Kidney epithelial cell (primary cell): Measurements from ENCODE around the gene RIMOC1. TPM values are rescaled to one million over a fixed set of nuclear protein-coding genes. Genes with fewer than 3 reads are reported as not detected.

Source experiments
- DNase-seq: peaks from one replicate; pipeline ENCODE4 v3.0.0-alpha.2; 2010; ENCODE audit warnings: low read depth
- H3K27me3 ChIP-seq: 2 replicates; pipeline ENCODE4 v1.6.0; 2011; ENCODE audit warnings: low read length; ENCODE audit not compliant: control insufficient read depth, insufficient read depth
- H3K36me3 ChIP-seq: 2 replicates; pipeline ENCODE4 v1.5.1; 2011; ENCODE audit warnings: low read length; ENCODE audit not compliant: control insufficient read depth, insufficient read depth
- H3K4me3 ChIP-seq: 2 replicates; pipeline ENCODE4 v1.5.1; 2011; ENCODE audit warnings: low read depth, mild to moderate bottlenecking, control low read depth, low read length
- total RNA-seq: library from RNA; depleted of rRNA; stranded (reverse); fragments of >200 nt; gene quantifications from 2 replicates; pipeline ENCODE4 v1.2.3, GENCODE V29; 2015
- TF ChIP-seq, protein P1 (sequence below): IDR thresholded peaks from 2 replicates; pipeline ENCODE4 v1.5.1; 2011; ENCODE audit warnings: mild to moderate bottlenecking, moderate library complexity, low read length, control low read depth, inconsistent platforms; ENCODE audit not compliant: insufficient read depth, poor library complexity, severe bottlenecking

RIMOC1 gene
- total RNA-seq, 1 donor from 2014 or later = 30.7 TPM

DNA sequence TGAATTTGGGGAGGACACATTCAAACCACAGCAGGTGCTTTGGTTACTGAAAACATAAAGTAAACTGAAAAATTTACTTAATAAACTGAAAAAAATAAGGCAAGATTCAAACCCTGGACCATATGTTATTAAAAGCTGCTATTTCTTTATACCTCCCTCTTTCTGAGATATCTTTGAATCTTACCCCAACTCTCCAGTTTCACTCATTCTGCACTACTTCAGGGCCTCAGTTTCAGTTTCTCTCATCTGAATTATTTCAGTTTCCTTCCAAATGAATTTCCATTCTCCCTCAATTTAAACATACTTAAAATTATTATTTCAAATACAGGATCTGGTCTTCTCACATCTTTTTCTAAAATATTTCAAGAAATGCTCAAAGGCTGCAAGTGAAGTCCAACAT is 29.0 kb upstream of the RIMOC1 start:
- DNase-seq = no peak

DNA sequence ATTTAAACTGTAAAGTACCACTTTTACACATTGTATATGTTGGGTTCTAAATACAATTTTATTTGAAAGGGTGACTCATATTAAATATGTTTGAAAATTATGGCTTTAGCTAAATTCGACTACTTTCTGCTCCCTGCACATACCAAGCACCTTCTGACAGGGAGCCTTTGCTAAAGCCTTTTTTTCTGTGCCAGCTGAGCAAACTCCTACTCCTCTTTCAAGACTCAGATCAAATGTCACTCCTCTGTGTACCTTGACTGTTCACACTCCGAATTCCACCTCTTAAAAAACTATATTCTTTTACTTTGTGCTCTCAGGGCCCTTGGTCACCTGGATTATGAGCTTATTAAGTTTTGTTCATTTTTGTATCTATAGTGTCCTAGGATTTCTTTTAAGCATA is 27.5 kb upstream of the RIMOC1 start:
- TF ChIP-seq, protein P1, sequence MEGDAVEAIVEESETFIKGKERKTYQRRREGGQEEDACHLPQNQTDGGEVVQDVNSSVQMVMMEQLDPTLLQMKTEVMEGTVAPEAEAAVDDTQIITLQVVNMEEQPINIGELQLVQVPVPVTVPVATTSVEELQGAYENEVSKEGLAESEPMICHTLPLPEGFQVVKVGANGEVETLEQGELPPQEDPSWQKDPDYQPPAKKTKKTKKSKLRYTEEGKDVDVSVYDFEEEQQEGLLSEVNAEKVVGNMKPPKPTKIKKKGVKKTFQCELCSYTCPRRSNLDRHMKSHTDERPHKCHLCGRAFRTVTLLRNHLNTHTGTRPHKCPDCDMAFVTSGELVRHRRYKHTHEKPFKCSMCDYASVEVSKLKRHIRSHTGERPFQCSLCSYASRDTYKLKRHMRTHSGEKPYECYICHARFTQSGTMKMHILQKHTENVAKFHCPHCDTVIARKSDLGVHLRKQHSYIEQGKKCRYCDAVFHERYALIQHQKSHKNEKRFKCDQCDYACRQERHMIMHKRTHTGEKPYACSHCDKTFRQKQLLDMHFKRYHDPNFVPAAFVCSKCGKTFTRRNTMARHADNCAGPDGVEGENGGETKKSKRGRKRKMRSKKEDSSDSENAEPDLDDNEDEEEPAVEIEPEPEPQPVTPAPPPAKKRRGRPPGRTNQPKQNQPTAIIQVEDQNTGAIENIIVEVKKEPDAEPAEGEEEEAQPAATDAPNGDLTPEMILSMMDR = no peak
- Histone ChIP-seq H3K27me3 (no peaks in the 10 kb centered on the region), H3K36me3 (no peaks in the 10 kb centered on the region), H3K4me3 (no peak overlapping the region)
- no peak for DNase-seq

More for the DNA sequence above, 29.0 kb upstream of the RIMOC1 start:
- Histone ChIP-seq H3K27me3 (no peaks in the 10 kb centered on the region), H3K36me3 (no peaks in the 10 kb centered on the region), H3K4me3 (no peak overlapping the region)
- TF ChIP-seq, protein P1 = no peak

- H3K36me3 ChIP-seq = no peaks in the 10 kb centered on the region
- H3K27me3 ChIP-seq = no peaks in the 10 kb centered on the region
- TF ChIP-seq, protein P1 = no peak
- DNase-seq = no peak
- H3K4me3 ChIP-seq = no peak overlapping the region
Measured at GRCh38 chr5:41877408-41877807, 26.7 kb upstream of the RIMOC1 start.

DNA sequence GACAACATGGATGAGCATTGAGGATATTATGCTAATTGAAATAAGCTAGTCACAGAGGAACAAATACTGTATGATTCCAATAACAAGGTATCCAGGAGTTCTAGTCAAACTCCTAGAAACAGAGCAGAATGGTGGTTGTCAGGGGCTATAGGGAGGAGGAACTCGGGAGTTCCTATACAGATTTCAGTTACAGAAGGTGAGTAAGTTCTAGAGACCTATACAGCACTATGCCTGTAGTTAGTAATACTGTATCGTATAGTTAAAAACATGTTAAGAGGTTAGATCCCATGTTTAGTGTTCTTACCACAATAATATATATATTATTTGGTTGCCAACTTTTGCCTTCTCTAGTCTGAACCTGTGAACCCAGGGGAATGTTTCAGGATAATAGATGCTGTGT is 26.0 kb upstream of the RIMOC1 start:
- no peaks in the 10 kb centered on the region for H3K27me3 ChIP-seq
- H3K4me3 ChIP-seq = no peak overlapping the region
- TF ChIP-seq, protein P1 = no peak
- no peak for DNase-seq
- H3K36me3 ChIP-seq = no peaks in the 10 kb centered on the region

DNA sequence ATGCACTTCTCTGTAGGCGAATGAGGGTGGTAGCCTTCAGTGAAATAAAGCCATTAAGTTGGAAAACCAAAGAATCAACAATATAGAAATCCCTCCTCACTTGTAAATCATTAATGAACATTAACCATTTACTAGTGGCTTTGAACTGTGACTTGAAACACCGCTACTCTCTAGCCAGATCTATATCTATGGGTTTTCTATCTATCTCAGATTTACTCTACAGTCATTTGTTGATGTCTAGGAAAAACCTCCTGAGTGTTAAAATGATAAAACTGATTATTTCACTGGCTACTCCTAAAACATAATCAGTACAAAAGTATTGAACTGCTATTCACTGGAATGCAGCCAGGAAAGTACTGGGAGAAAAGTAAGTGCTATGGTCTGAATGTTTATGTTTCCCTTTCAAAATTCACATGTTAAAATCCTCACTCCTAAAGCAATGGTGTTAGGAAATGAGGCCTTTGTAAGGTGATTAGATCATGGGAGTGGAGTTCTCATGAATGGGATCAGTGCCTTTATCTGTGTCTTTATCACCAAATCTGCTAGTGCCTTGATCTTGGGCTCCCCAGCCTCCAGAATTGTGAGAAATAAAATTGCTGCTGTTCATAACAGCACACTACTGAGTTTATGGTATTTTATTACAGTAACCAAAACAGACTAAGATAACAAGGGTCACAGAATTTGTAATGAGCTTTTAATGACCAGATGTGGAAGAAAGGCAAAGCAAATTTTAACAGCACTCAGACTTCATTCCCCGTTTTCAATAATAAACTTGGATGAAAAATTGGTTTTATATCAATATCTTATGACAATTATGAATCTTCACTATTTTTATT is 25.3 kb upstream of the RIMOC1 start:
- TF ChIP-seq, protein P1 = no peak
- H3K4me3 ChIP-seq = no peak overlapping the region
- no peak for DNase-seq
- no peaks in the 10 kb centered on the region for H3K27me3 ChIP-seq
- no peaks in the 10 kb centered on the region for H3K36me3 ChIP-seq

- no peaks in the 10 kb centered on the region for H3K36me3 ChIP-seq
- TF ChIP-seq, protein P1 = no peak
- no peaks in the 10 kb centered on the region for H3K27me3 ChIP-seq
- no peak for DNase-seq
- H3K4me3 ChIP-seq = no peak overlapping the region
Measured at GRCh38 chr5:41882765-41883164, 21.4 kb upstream of the RIMOC1 start.
